HepG2 (cell line): ENCODE data around the gene RGS2. TPM values are rescaled to one million over a fixed set of nuclear protein-coding genes. Genes with fewer than 3 reads are reported as not detected.

Experiments
- BORCS8-MEF2B ChIP-seq: sonication (generic); formaldehyde crosslinking; IDR thresholded peaks from 2 replicates; pipeline ENCODE4 v1.8.0; 2022; ENCODE audit warnings: mild to moderate bottlenecking, missing genetic modification reagents
- BRCA1 ChIP-seq: sonication (generic); formaldehyde crosslinking; IDR thresholded peaks from 2 replicates; pipeline ENCODE4 v1.4.0; 2020; ENCODE audit warnings: missing genetic modification reagents
- CHCHD3 ChIP-seq: sonication (generic); formaldehyde crosslinking; IDR thresholded peaks from 2 replicates; pipeline ENCODE4 v1.8.0; 2022; ENCODE audit warnings: mild to moderate bottlenecking, missing genetic modification reagents, moderate library complexity
- DR1 ChIP-seq: sonication (generic); formaldehyde crosslinking; IDR thresholded peaks from 2 replicates; pipeline ENCODE4 v1.8.0; 2021; ENCODE audit warnings: mild to moderate bottlenecking, missing genetic modification reagents, inconsistent platforms
- FOXO1 ChIP-seq: sonication (generic); formaldehyde crosslinking; IDR thresholded peaks from 2 replicates; pipeline ENCODE4 v1.4.0; 2020; ENCODE audit warnings: missing genetic modification reagents
- FOXP1 ChIP-seq, 2 experiments: fragments of 450-650 bp in 1 of 2; IDR thresholded peaks; 2 replicates each; pipeline ENCODE4 v1.6.1; 2017 to 2018; ENCODE audit warnings: antibody characterized with exemption in 1 of 2
- HIC2 ChIP-seq: sonication (generic); formaldehyde crosslinking; IDR thresholded peaks from 2 replicates; pipeline ENCODE4 v1.9.0; 2022; ENCODE audit warnings: low read depth, missing genetic modification reagents
- HMGXB4 ChIP-seq, 2 experiments: sonication (generic) in 1 of 2; formaldehyde crosslinking in 1 of 2; IDR thresholded peaks; 2 replicates each; pipeline versions ENCODE4 v1.4.0 to v1.6.1; 2018 to 2020; ENCODE audit warnings: missing genetic modification reagents in 2 of 2, borderline replicate concordance in 1 of 2, low read depth in 1 of 2, mild to moderate bottlenecking in 1 of 2, missing biosample characterization in 1 of 2
- KDM2A ChIP-seq: sonication (generic); formaldehyde crosslinking; IDR thresholded peaks from 2 replicates; pipeline ENCODE4 v1.4.0; 2020; ENCODE audit warnings: low read depth, missing genetic modification reagents, borderline replicate concordance
- KMT2A ChIP-seq: sonication (generic); formaldehyde crosslinking; IDR thresholded peaks from 2 replicates; pipeline ENCODE4 v1.4.0; 2020; ENCODE audit warnings: missing genetic modification reagents
- POLR2A ChIP-seq, 2 experiments: IDR thresholded peaks; 2 replicates each; pipeline ENCODE4 v1.6.1; 2011; ENCODE audit warnings: low read depth in 2 of 2, low read length in 2 of 2, mild to moderate bottlenecking in 1 of 2, moderate library complexity in 1 of 2; ENCODE audit not compliant: insufficient read depth in 1 of 2
- PRPF4 ChIP-seq: fragments of 200-400 bp; formaldehyde crosslinking; IDR thresholded peaks from 2 replicates; pipeline ENCODE4 v1.6.1; 2016; ENCODE audit warnings: low read length, low read depth; ENCODE audit not compliant: poor library complexity, severe bottlenecking
- SNRNP70 ChIP-seq: fragments of 200-400 bp; formaldehyde crosslinking; IDR thresholded peaks from 2 replicates; pipeline ENCODE4 v1.6.1; 2017; ENCODE audit warnings: mild to moderate bottlenecking, low read depth, low read length, moderate library complexity
- SRY ChIP-seq: sonication (generic); formaldehyde crosslinking; IDR thresholded peaks from 2 replicates; pipeline ENCODE4 v1.8.0; 2022; ENCODE audit warnings: mild to moderate bottlenecking, missing genetic modification reagents
- STAT5B ChIP-seq: sonication (generic); formaldehyde crosslinking; IDR thresholded peaks from 2 replicates; pipeline ENCODE4 v1.4.0; 2020; ENCODE audit warnings: missing genetic modification reagents
- ZFX ChIP-seq: sonication (generic); formaldehyde crosslinking; IDR thresholded peaks from 2 replicates; pipeline ENCODE4 v1.4.0; 2020; ENCODE audit warnings: mild to moderate bottlenecking, low read depth, missing genetic modification reagents, moderate library complexity
- ZNF20 ChIP-seq: sonication (generic); formaldehyde crosslinking; IDR thresholded peaks from 2 replicates; pipeline ENCODE4 v1.4.0; 2020; ENCODE audit warnings: mild to moderate bottlenecking, moderate library complexity, missing genetic modification reagents
- ZNF605 ChIP-seq: sonication (generic); formaldehyde crosslinking; IDR thresholded peaks from 2 replicates; pipeline ENCODE4 v1.8.0; 2022; ENCODE audit warnings: mild to moderate bottlenecking, missing genetic modification reagents
- ZNF609 ChIP-seq: sonication (generic); formaldehyde crosslinking; IDR thresholded peaks from 2 replicates; pipeline ENCODE4 v1.4.0; 2020; ENCODE audit warnings: mild to moderate bottlenecking, missing genetic modification reagents, borderline replicate concordance
- ZNF614 ChIP-seq: IDR thresholded peaks from 2 replicates; pipeline ENCODE4 v1.6.1; 2018; ENCODE audit warnings: missing biosample characterization, missing genetic modification reagents, inconsistent platforms, borderline replicate concordance
- ZSCAN29 ChIP-seq: sonication (generic); formaldehyde crosslinking; conservative IDR thresholded peaks from 2 replicates; pipeline ENCODE4 v1.4.0; 2020; ENCODE audit warnings: mild to moderate bottlenecking, missing genetic modification reagents
- polyA plus RNA-seq, 8 experiments: library from polyadenylated mRNA; depleted of rRNA in 3 of 8; stranded (reverse) in 7 of 8; unstranded in 1 of 8; fragments of >200 nt; fragmentation: Illumina TruSeq in 4 of 8; extraction: Trizol in 4 of 8; gene quantifications; 2 replicates each; pipeline versions ENCODE4 v1.2.1 to v1.2.3, GENCODE V29; 2011 to 2016; ENCODE audit warnings: low read depth in 4 of 8, missing spikeins in 1 of 8, mixed read lengths in 1 of 8; ENCODE audit not compliant: insufficient read depth in 1 of 8
- total RNA-seq, 5 experiments: library from RNA; depleted of rRNA; stranded (reverse); fragments of >200 nt; fragmentation: Illumina TruSeq; extraction: Trizol; gene quantifications; 2 replicates each; pipeline ENCODE4 v1.2.3, GENCODE V29; 2016; ENCODE audit warnings: low read depth in 1 of 5

RGS2 gene
- total and polyA plus RNA-seq, 2 of the 13 experiments (the other 11 are each of a cell fraction or from before 2014, with no cell fraction given) = 0.64 to 1.4 TPM

GRCh38 chr1:192808518-192809306, at the start of gene RGS2 (continued):
- TF ChIP-seq HIC2 (CRISPR knock-in tag) (no peak), ZNF614 (CRISPR knock-in tag) (0 out of 2 replicates have a peak, but pooled peaks have one; percentile 54), POLR2A (IDR thresholded peaks at IDR 0.05; ENCODE audit: insufficient read depth in 1 of 2, low read depth in 2 of 2, low read length in 2 of 2) (peak; percentile 73 to 77), FOXO1 (peak; percentile 10; the same call in 1 of the 2 replicates), STAT5B (CRISPR knock-in tag) (no peak), ZNF609 (CRISPR knock-in tag) (peak; percentile 74), CHCHD3 (CRISPR knock-in tag) (no peak), ZSCAN29 (0 out of 2 replicates have a peak, but pooled peaks have one; percentile 59), ZNF605 (CRISPR knock-in tag) (peak; percentile 65; the same call in 1 of the 2 replicates), BRCA1 (CRISPR knock-in tag) (peak; percentile 82; the same call in 1 of the 2 replicates), HMGXB4 (CRISPR knock-in tag; IDR thresholded peaks at IDR 0.05; ENCODE audit: borderline replicate concordance in 1 of 2, low read depth in 1 of 2) (peak; percentile 56 to 89; a peak in 3 of 4 replicates), PRPF4 (no peak), BORCS8-MEF2B (CRISPR knock-in tag) (no peak), DR1 (CRISPR knock-in tag) (peak; percentile 95; the same call in 1 of the 2 replicates), SRY (CRISPR knock-in tag) (peak; percentile 83; the same call in 1 of the 2 replicates), KMT2A (CRISPR knock-in tag) (peak; percentile 74), ZFX (CRISPR knock-in tag) (peak; percentile 51; the same call in 1 of the 2 replicates), FOXP1 (IDR thresholded peaks at IDR 0.05) (no peak), FOXP1 (CRISPR knock-in tag; IDR thresholded peaks at IDR 0.05) (no peak), KDM2A (CRISPR knock-in tag) (peak; percentile 81), SNRNP70 (no peak), ZNF20 (CRISPR knock-in tag) (peak; percentile 39; the same call in 1 of the 2 replicates)
